ENCODE measurements around the gene NFAT5. TPM values are rescaled to one million over a fixed set of nuclear protein-coding genes. Genes with fewer than 3 reads are reported as not detected.
"Not testable (repeated sequence)": the region's sequence is repeated elsewhere in the genome, so short reads cannot be mapped to it uniquely, and the experiment has no call there.

The NFAT5 gene
- total RNA-seq, 2 experiments from 2014 or later = 19.5 to 21.2 TPM

DNA sequence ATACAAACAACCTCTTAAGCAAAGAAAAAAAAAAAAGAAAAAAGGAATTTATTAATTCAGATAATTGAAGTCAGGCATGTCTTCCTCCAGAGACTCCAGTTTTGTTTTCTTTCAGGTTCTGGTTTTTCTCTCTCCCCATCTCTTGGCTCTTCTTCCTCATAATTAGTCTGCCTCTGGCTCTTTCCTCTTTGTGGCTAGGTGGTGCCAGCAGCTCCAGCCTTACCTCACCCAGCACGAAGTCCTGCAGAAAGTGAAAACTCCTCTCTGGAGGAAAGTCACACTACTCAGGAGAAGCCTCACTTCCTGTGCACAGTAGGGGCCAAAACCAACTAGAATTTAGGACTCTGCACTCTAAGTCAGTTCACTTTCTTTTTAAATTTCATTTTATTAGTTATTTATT lies 10.3 kb upstream of the NFAT5 start:
- no peak overlapping the region for H3K27ac ChIP-seq (ENCODE audit: low read depth in 1 of 2, low read length in 2 of 2)
- DNase-seq = peak in 1 of 14 experiments; percentile 10
- no peak overlapping the region for H3K4me3 Mint-ChIP-seq
- no peaks in the 10 kb centered on the region for H3K36me3 ChIP-seq (ENCODE audit: insufficient read depth, low read length)
- TF ChIP-seq, protein P1, sequence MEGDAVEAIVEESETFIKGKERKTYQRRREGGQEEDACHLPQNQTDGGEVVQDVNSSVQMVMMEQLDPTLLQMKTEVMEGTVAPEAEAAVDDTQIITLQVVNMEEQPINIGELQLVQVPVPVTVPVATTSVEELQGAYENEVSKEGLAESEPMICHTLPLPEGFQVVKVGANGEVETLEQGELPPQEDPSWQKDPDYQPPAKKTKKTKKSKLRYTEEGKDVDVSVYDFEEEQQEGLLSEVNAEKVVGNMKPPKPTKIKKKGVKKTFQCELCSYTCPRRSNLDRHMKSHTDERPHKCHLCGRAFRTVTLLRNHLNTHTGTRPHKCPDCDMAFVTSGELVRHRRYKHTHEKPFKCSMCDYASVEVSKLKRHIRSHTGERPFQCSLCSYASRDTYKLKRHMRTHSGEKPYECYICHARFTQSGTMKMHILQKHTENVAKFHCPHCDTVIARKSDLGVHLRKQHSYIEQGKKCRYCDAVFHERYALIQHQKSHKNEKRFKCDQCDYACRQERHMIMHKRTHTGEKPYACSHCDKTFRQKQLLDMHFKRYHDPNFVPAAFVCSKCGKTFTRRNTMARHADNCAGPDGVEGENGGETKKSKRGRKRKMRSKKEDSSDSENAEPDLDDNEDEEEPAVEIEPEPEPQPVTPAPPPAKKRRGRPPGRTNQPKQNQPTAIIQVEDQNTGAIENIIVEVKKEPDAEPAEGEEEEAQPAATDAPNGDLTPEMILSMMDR (IDR thresholded peaks at IDR 0.05) = no peak
- H3K4me3 ChIP-seq (ENCODE audit: low read length) = no peak overlapping the region
- POLR2A ChIA-PET = no interaction called here
- peaks cover 10% of the 10 kb centered on the region for H3K4me1 ChIP-seq (ENCODE audit: insufficient read depth, low read length)
- intact Hi-C loops (cut with DNase I, micrococcal nuclease) = no loop called here
- H3K27me3 ChIP-seq (ENCODE audit: control insufficient read depth in 1 of 2, insufficient read depth in 2 of 2, low read length in 2 of 2) = no peaks in the 10 kb centered on the region
- no peak for ATAC-seq (ENCODE audit: poor library complexity)
- H3K9me3 Mint-ChIP-seq = no peaks in the 10 kb centered on the region
- H3K9me3 ChIP-seq (ENCODE audit: control insufficient read depth in 1 of 2, insufficient read depth in 1 of 2, low read length in 2 of 2) = no peaks in the 10 kb centered on the region
- H3K4me1 Mint-ChIP-seq (ENCODE audit: low read depth) = no peaks in the 10 kb centered on the region
- H3K27ac Mint-ChIP-seq = no peak overlapping the region
- CTCF ChIA-PET = no interaction called here
- H3K27me3 Mint-ChIP-seq = no peaks in the 10 kb centered on the region
- no peaks in the 10 kb centered on the region for H3K36me3 Mint-ChIP-seq (ENCODE audit: low read depth)

DNA sequence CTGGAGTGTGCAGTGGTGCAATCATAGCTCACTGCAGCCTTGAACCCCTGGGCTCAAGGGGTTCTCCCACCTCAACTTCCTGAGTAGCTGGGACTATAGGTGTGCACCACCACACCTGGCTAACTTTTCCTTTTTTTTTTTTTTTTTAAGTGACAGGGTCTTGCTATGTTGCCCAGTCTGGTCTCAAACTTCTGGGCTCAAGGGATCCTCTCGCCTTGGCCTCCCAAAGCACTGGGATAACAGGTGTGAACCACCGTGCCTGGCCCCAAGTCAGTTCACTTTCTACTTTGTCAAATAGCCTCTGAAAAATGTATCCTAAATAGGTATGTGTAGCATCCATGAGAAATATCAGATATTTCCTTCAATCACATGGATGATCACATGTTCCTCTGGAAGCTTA lies 9.9 kb upstream of the NFAT5 start:
- Mint-ChIP-seq H3K27ac (no peak overlapping the region), H3K36me3 (ENCODE audit: low read depth) (no peaks in the 10 kb centered on the region), H3K27me3 (no peaks in the 10 kb centered on the region), H3K4me1 (ENCODE audit: low read depth) (no peaks in the 10 kb centered on the region), H3K4me3 (no peak overlapping the region), H3K9me3 (no peaks in the 10 kb centered on the region)
- Histone ChIP-seq H3K27me3 (ENCODE audit: control insufficient read depth in 1 of 2, insufficient read depth in 2 of 2, low read length in 2 of 2) (no peaks in the 10 kb centered on the region), H3K36me3 (ENCODE audit: insufficient read depth, low read length) (no peaks in the 10 kb centered on the region), H3K4me1 (ENCODE audit: insufficient read depth, low read length) (peaks cover 10% of the 10 kb centered on the region), H3K9me3 (ENCODE audit: control insufficient read depth in 1 of 2, insufficient read depth in 1 of 2, low read length in 2 of 2) (no peaks in the 10 kb centered on the region), H3K27ac (ENCODE audit: low read depth in 1 of 2, low read length in 2 of 2) (no peak overlapping the region), H3K4me3 (ENCODE audit: low read length) (no peak overlapping the region)
- TF ChIP-seq, protein P1 (IDR thresholded peaks at IDR 0.05) = no peak
- CTCF ChIA-PET = no interaction called here
- DNase-seq (no peak), ATAC-seq (ENCODE audit: poor library complexity) (no peak)
- POLR2A ChIA-PET = interaction anchor here (0.6 kb wide), 1 partner anchor 11 kb away, joined by 3 read pairs; no protein-coding TSS in a partner anchor
- intact Hi-C loops (cut with DNase I, micrococcal nuclease) = no loop called here

DNA sequence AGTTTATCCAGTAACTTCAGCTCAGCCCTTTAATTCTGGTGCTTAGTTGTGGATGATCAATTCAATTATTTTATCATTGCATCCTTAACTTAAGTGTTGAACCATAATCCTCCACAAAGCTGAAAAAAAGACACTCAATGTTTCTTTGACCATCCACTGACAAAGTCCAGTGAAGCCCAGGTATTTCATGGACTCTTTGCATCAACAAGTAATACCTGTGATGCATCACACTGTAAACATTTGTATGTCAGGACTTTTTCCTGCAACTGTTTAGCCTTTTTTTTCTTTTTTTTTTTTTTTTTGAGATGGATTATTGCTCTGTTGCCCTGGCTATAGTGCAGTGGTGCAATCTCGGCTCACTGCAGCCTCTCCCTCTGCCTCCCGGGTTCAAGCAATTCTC lies 6.6 kb upstream of the NFAT5 start:
- Histone ChIP-seq H3K4me3 (ENCODE audit: low read length) (no peak overlapping the region), H3K27ac (ENCODE audit: low read depth in 1 of 2, low read length in 2 of 2) (no peak overlapping the region), H3K9me3 (ENCODE audit: control insufficient read depth in 1 of 2, insufficient read depth in 1 of 2, low read length in 2 of 2) (no peaks in the 10 kb centered on the region), H3K36me3 (ENCODE audit: insufficient read depth, low read length) (no peaks in the 10 kb centered on the region), H3K27me3 (ENCODE audit: control insufficient read depth in 1 of 2, insufficient read depth in 2 of 2, low read length in 2 of 2) (no peaks in the 10 kb centered on the region), H3K4me1 (ENCODE audit: insufficient read depth, low read length) (peaks cover 20% of the 10 kb centered on the region)
- no peak for ATAC-seq (ENCODE audit: poor library complexity)
- Mint-ChIP-seq H3K36me3 (ENCODE audit: low read depth) (no peaks in the 10 kb centered on the region), H3K4me1 (ENCODE audit: low read depth) (peaks cover 11% of the 10 kb centered on the region), H3K27ac (no peak overlapping the region), H3K27me3 (no peaks in the 10 kb centered on the region), H3K9me3 (no peaks in the 10 kb centered on the region), H3K4me3 (no peak overlapping the region)
- CTCF ChIA-PET = no interaction called here
- TF ChIP-seq, protein P1 (IDR thresholded peaks at IDR 0.05) = no peak
- intact Hi-C loops (cut with DNase I, micrococcal nuclease) = no loop called here
- DNase-seq = no peak
- POLR2A ChIA-PET = no interaction called here

DNA sequence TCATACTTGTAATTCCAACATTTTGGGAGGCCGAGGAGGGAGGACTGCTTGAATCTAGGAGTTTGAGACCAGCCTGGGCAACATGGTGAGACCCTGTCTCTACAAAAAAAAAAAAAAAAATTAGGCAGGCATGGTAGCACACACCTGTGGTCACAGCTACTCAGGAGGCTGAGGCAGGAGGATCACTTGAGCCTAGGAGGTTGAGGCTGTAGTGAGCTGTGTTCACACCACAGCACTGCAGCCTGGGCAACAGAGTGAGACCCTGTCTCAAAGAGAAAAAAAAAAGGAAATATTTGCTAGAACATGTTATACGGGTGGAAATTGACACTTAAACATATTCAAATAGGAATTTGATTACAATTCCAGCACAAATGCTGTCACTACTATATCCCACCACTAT lies 4.4 kb upstream of the NFAT5 start:
- H3K9me3 ChIP-seq (ENCODE audit: control insufficient read depth in 1 of 2, insufficient read depth in 1 of 2, low read length in 2 of 2); POLR2A ChIA-PET; H3K27me3 ChIP-seq (ENCODE audit: control insufficient read depth in 1 of 2, insufficient read depth in 2 of 2, low read length in 2 of 2); ATAC-seq (ENCODE audit: poor library complexity); H3K4me3 ChIP-seq (ENCODE audit: low read length); H3K27me3 Mint-ChIP-seq; H3K27ac ChIP-seq (ENCODE audit: low read depth in 1 of 2, low read length in 2 of 2); H3K36me3 ChIP-seq (ENCODE audit: insufficient read depth, low read length); H3K4me3 Mint-ChIP-seq; H3K36me3 Mint-ChIP-seq (ENCODE audit: low read depth); H3K9me3 Mint-ChIP-seq; H3K27ac Mint-ChIP-seq; DNase-seq; CTCF ChIA-PET: not testable (repeated sequence)
- peaks cover 15% of the 10 kb centered on the region for H3K4me1 Mint-ChIP-seq (ENCODE audit: low read depth)
- intact Hi-C loops (cut with DNase I, micrococcal nuclease) = loop anchor here in 1 of 2 experiments (10.0 kb wide), 1 partner anchor 137 kb away; the partner anchor contains the start of gene CYB5B
- peaks cover 15% of the 10 kb centered on the region for H3K4me1 ChIP-seq (ENCODE audit: insufficient read depth, low read length)
